Keratinocyte (primary cell): ENCODE data around the gene NGF. TPM values are rescaled to one million over a fixed set of nuclear protein-coding genes. Genes with fewer than 3 reads are reported as not detected.

Experiments used
- DNase-seq: peaks from one replicate; pipeline ENCODE4 v3.0.0-alpha.2; 2011; ENCODE audit warnings: low read depth, missing footprints, low spot score
- FAIRE-seq: peaks from 2 replicates; lab custom pipeline; 2011; peaks lifted over from hg19 to GRCh38; lab: Jason Lieb, UNC
- H2AFZ ChIP-seq: 2 replicates; pipeline ENCODE4 v1.6.0; 2012; ENCODE audit warnings: low read length, control low read depth, inconsistent platforms; ENCODE audit not compliant: control insufficient read depth
- H3K27ac ChIP-seq: 2 replicates; pipeline ENCODE4 v1.5.1; 2011; ENCODE audit warnings: low read length; ENCODE audit not compliant: control insufficient read depth, insufficient read depth
- H3K27me3 ChIP-seq: 3 replicates; pipeline ENCODE4 v1.6.0; 2011; ENCODE audit warnings: low read length; ENCODE audit not compliant: control insufficient read depth, insufficient read depth; ENCODE audit errors: extremely low read depth
- H3K36me3 ChIP-seq, 2 experiments: 2 replicates in 1 of 2; 3 replicates in 1 of 2; pipeline ENCODE4 v1.5.1; 2011; ENCODE audit warnings: low read length in 2 of 2, mild to moderate bottlenecking in 1 of 2; ENCODE audit not compliant: control insufficient read depth in 2 of 2, insufficient read depth in 2 of 2; ENCODE audit errors: extremely low read depth in 1 of 2
- H3K4me1 ChIP-seq: 3 replicates; pipeline ENCODE4 v1.5.1; 2011; ENCODE audit warnings: low read length; ENCODE audit not compliant: control insufficient read depth, insufficient read depth; ENCODE audit errors: extremely low read depth
- H3K4me2 ChIP-seq: 3 replicates; pipeline ENCODE4 v1.6.0; 2011; ENCODE audit warnings: low read depth, low read length; ENCODE audit not compliant: control insufficient read depth, insufficient read depth; ENCODE audit errors: extremely low read depth
- H3K4me3 ChIP-seq, 3 experiments: fragments of 200-600 bp in 1 of 3; sonication (generic) in 1 of 3; 2 replicates in 2 of 3; 3 replicates in 1 of 3; pipeline ENCODE4 v1.5.1; 2011 to 2016; ENCODE audit warnings: low read length in 3 of 3, mild to moderate bottlenecking in 3 of 3, control low read depth in 2 of 3, inconsistent platforms in 1 of 3, low read depth in 1 of 3, mixed read lengths in 1 of 3, mixed run types in 1 of 3, moderate library complexity in 1 of 3; ENCODE audit not compliant: control insufficient read depth in 2 of 3, insufficient read depth in 2 of 3; ENCODE audit errors: extremely low read depth in 1 of 3
- H3K79me2 ChIP-seq: 2 replicates; pipeline ENCODE4 v1.6.0; 2012; ENCODE audit warnings: low read length; ENCODE audit not compliant: control insufficient read depth, insufficient read depth
- H3K9ac ChIP-seq: 3 replicates; pipeline ENCODE4 v1.6.0; 2011; ENCODE audit warnings: low read length; ENCODE audit not compliant: control insufficient read depth, insufficient read depth; ENCODE audit errors: extremely low read depth
- H3K9me1 ChIP-seq: 3 replicates; pipeline ENCODE4 v1.6.0; 2011; ENCODE audit warnings: low read length; ENCODE audit not compliant: control insufficient read depth, insufficient read depth; ENCODE audit errors: extremely low read depth
- H3K9me3 ChIP-seq: 2 replicates; pipeline ENCODE4 v1.5.1; 2012; ENCODE audit warnings: low read depth, low read length; ENCODE audit not compliant: control insufficient read depth
- H4K20me1 ChIP-seq: 3 replicates; pipeline ENCODE4 v1.6.0; 2011; ENCODE audit warnings: low read length; ENCODE audit not compliant: control insufficient read depth, insufficient read depth; ENCODE audit errors: extremely low read depth
- CTCF ChIP-seq, 3 experiments: IDR thresholded peaks in 1 of 3; conservative IDR thresholded peaks in 1 of 3; optimal IDR thresholded peaks in 1 of 3; 2 replicates in 2 of 3; 3 replicates in 1 of 3; pipeline versions ENCODE3 to v1.5.1; 2011; ENCODE audit warnings: low read length in 3 of 3, mild to moderate bottlenecking in 3 of 3, moderate library complexity in 2 of 3, control low read depth in 1 of 3, inconsistent platforms in 1 of 3; ENCODE audit not compliant: insufficient read depth in 2 of 3; ENCODE audit errors: extremely low read depth in 1 of 3
- EZH2 ChIP-seq: IDR thresholded peaks from one replicate; pipeline ENCODE4 v1.6.1; 2012; ENCODE audit warnings: inconsistent platforms, mild to moderate bottlenecking, low read length, moderate library complexity
- dilution Hi-C: fragments of 300-500 bp; cut with MboI; formaldehyde crosslinking; loops from one replicate; pipeline ENCODE4 v1.7.0; 2020; ENCODE audit warnings: low sequenced_read_pairs; ENCODE audit not compliant: extremely low pct_ligation_motif_present
- polyA plus RNA-seq, 5 experiments: library from polyadenylated mRNA; depleted of rRNA in 3 of 5; stranded (reverse) in 3 of 5; stranded (forward) in 1 of 5; unstranded in 1 of 5; fragments of >200 nt; gene quantifications; 1 replicate in 1 of 5; 2 replicates in 3 of 5; 3 replicates in 1 of 5; pipeline versions ENCODE4 v1.2.1 to v1.2.3, GENCODE V29; 2011 to 2012; ENCODE audit warnings: missing spikeins in 2 of 5, low read depth in 1 of 5, low replicate concordance in 1 of 5

Gene NGF
- polyA plus RNA-seq, 1 donor (not counting 4 experiments of a cell fraction or from before 2014, with no cell fraction given), result 1.2 TPM

- no peak overlapping the region for H3K4me3 ChIP-seq
- DNase-seq (no peak), FAIRE-seq (no peak)
- H3K27me3 ChIP-seq, result no peaks in the 10 kb centered on the region
- H3K4me1 ChIP-seq, result no peaks in the 10 kb centered on the region
- no peak overlapping the region for H3K4me2 ChIP-seq
- H3K9me1 ChIP-seq, result no peaks in the 10 kb centered on the region
- no peaks in the 10 kb centered on the region for H3K9me3 ChIP-seq
- dilution Hi-C loops, result no loop called here
- H3K79me2 ChIP-seq, result no peaks in the 10 kb centered on the region
- H3K36me3 ChIP-seq, result no peaks in the 10 kb centered on the region
- TF ChIP-seq CTCF (optimal IDR thresholded peaks at IDR 0.05 in 1 of 3, IDR thresholded peaks at IDR 0.05 in 1 of 3, conservative IDR thresholded peaks at IDR 0.05 in 1 of 3; ENCODE audit: extremely low read depth in 1 of 3, insufficient read depth in 2 of 3, low read length in 3 of 3), result no peak
- TF ChIP-seq EZH2, result no peak
- H3K9ac ChIP-seq, result no peak overlapping the region
- H2AFZ ChIP-seq, result no peak overlapping the region
- H3K27ac ChIP-seq, result no peak overlapping the region
- no peaks in the 10 kb centered on the region for H4K20me1 ChIP-seq
These were observed 73.0 kb downstream of the NGF start for GRCh38 chr1:115265099-115265498.

GRCh38 chr1:115262886-115263285, 75.2 kb downstream of the NGF start:
- Histone ChIP-seq H3K9me3 (peaks cover 12% of the 10 kb centered on the region), H4K20me1 (no peaks in the 10 kb centered on the region), H3K9me1 (no peaks in the 10 kb centered on the region), H3K79me2 (no peaks in the 10 kb centered on the region), H2AFZ (no peak overlapping the region), H3K36me3 (no peaks in the 10 kb centered on the region), H3K4me1 (no peaks in the 10 kb centered on the region), H3K27me3 (no peaks in the 10 kb centered on the region), H3K9ac (no peak overlapping the region), H3K4me3 (no peak overlapping the region), H3K27ac (no peak overlapping the region), H3K4me2 (no peak overlapping the region)
- TF ChIP-seq CTCF (optimal IDR thresholded peaks at IDR 0.05 in 1 of 3, IDR thresholded peaks at IDR 0.05 in 1 of 3, conservative IDR thresholded peaks at IDR 0.05 in 1 of 3; ENCODE audit: extremely low read depth in 1 of 3, insufficient read depth in 2 of 3, low read length in 3 of 3) (no peak), EZH2 (no peak)
- DNase-seq, result no peak
- no peak for FAIRE-seq
- dilution Hi-C loops, result no loop called here
